ENCODE results near the gene ANKMY1.
A peak's percentile ranks its signal among the peaks of the same experiment; 100 is the strongest.

- TF ChIP-seq CTCF (IDR thresholded peaks at IDR 0.05) (no peak), POLR2A (IDR thresholded peaks at IDR 0.05) (peak in 1 of 2 donors; percentile 35), POLR2AphosphoS5 (IDR thresholded peaks at IDR 0.05) (peak; percentile 8)
These were observed 11.1 kb upstream of the ANKMY1 start for GRCh38 chr2:240568678-240569522.
